ENCODE results near the gene FXR2. TPM values are rescaled to one million over a fixed set of nuclear protein-coding genes. Genes with fewer than 3 reads are reported as not detected.

FXR2 gene
- total and polyA plus RNA-seq, 10 of the 15 experiments (the other 5 are each of a cell fraction or from before 2014, with no cell fraction given) = 1.6 to 33.3 (median 22.0) TPM

DNA sequence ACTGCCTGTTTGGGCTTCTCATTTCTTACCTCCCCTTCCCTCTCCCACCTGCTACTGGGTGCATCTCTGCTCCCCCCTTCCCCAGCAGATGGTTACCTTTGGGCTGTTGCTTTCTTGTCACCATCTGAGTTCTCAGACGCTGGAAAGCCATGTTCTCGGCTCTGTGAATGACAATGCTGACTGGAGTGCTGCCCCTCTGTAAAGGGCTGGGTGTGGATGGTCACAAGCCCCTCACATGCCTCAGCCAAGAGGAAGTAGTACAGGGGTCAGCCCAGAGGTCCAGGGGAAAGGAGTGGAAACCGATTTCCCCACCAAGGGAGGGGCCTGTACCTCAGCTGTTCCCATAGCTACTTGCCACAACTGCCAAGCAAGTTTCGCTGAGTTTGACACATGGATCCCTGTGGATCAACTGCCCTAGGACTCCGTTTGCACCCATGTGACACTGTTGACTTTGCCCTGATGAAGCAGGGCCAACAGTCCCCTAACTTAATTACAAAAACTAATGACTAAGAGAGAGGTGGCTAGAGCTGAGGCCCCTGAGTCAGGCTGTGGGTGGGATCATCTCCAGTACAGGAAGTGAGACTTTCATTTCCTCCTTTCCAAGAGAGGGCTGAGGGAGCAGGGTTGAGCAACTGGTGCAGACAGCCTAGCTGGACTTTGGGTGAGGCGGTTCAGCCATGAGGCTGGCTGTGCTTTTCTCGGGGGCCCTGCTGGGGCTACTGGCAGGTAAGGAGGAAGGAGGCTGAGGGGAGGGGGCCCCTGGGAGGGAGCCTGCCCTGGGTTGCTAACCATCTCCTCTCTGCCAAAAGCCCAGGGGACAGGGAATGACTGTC is 35.5 kb downstream of the FXR2 start, which contains the start of gene CD68:
Gene CD68 (plus strand): TSS at position 638 of the 833 bp plus-strand sequence. CDS start 40 bp downstream, at position 678.
- H3K4me3 ChIP-seq = no peak within 1 kb of the TSS
- CTCF ChIA-PET = interaction anchor here (0.9 to 3.8 kb wide), 4 partner anchors 19 to 223 kb away, joined by 4 to 18 read pairs (median 6); partner anchors contain the start of gene SENP3
- no peak within 1 kb of the TSS for H2AFZ ChIP-seq (ENCODE audit: control insufficient read depth, low read depth, low read length)
- H3K9me3 ChIP-seq (replicated peaks; ENCODE audit: control insufficient read depth, insufficient read depth, low read length) = no peaks in the 10 kb centered on the region
- peaks cover 50% of the 10 kb centered on the region for H3K79me2 ChIP-seq (ENCODE audit: control insufficient read depth, insufficient read depth, low read length)
- peak within 1 kb of the TSS; percentile 32 for H3K9ac ChIP-seq (ENCODE audit: control insufficient read depth, insufficient read depth, low read length)
- peak within 1 kb of the TSS; percentile 52 for H3K4me2 ChIP-seq (ENCODE audit: control insufficient read depth, insufficient read depth)
- H3K27me3 ChIP-seq (replicated peaks in 1 of 2; ENCODE audit: control insufficient read depth in 2 of 2, insufficient read depth in 2 of 2, low read length in 1 of 2) = no peaks in the 10 kb centered on the region
- FAIRE-seq (no peak), DNase-seq (ENCODE audit: low read depth, low spot score) (no peak), ATAC-seq (peak; percentile 77)
- in situ Hi-C loops (cut with MboI) (no loop called here), intact Hi-C loops (cut with micrococcal nuclease; ENCODE audit: unreplicated experiment) (no loop called here)
- POLR2A ChIA-PET = interaction anchor here (0.6 to 1.8 kb wide), 8 partner anchors 9 to 175 kb away, joined by 3 to 9 read pairs (median 4); partner anchors contain the start of genes FXR2, SENP3, TMEM102 and TMEM256
- RAD21 ChIA-PET (ENCODE audit: unreplicated experiment) = interaction anchor here (0.7 to 2.2 kb wide), 7 partner anchors 10 to 142 kb away, joined by 3 to 9 read pairs (median 4); partner anchors contain the start of genes FXR2, SAT2, TP53 and WRAP53
- H3K36me3 ChIP-seq (ENCODE audit: control insufficient read depth in 2 of 2, insufficient read depth in 2 of 2, low read length in 1 of 2) = peaks cover 34 to 47% of the 10 kb centered on the region in 2 experiments
- SMC1A ChIA-PET (ENCODE audit: uncharacterized antibody, unreplicated experiment) = interaction anchor here (0.6 to 1.7 kb wide), 5 partner anchors 10 to 107 kb away, joined by 3 to 5 read pairs (median 3); partner anchors contain the start of gene TNFSF13
- peaks cover 21% of the 10 kb centered on the region for H4K20me1 ChIP-seq (ENCODE audit: control insufficient read depth, insufficient read depth)
- WGBS (ENCODE audit: insufficient coverage, insufficient replicate concordance, low lambda C conversion rate, missing lambda C conversion rate) = 8% methylated on average over 7 of the region's 7 CpGs
- H3K27ac ChIP-seq (ENCODE audit: control insufficient read depth, insufficient read depth) = peak within 1 kb of the TSS; percentile 78
- peaks cover 55% of the 10 kb centered on the region for H3K4me1 ChIP-seq (ENCODE audit: control insufficient read depth, insufficient read depth, low read length)
- no TSS peak for BruUV-seq (replicated peaks)
- TF ChIP-seq CHD4 (IDR thresholded peaks at IDR 0.05) = no peak
- no peak for TF ChIP-seq ZNF384 (IDR thresholded peaks at IDR 0.05; ENCODE audit: borderline replicate concordance, low read depth, low read length)
- peak; percentile 49; the same call in 1 of the 2 replicates for TF ChIP-seq GATAD2B (conservative IDR thresholded peaks at IDR 0.05; ENCODE audit: low read depth)
- no peak for TF ChIP-seq RFX5 (IDR thresholded peaks at IDR 0.05; ENCODE audit: low read depth, low read length)
- no peak for TF ChIP-seq PAX8 (IDR thresholded peaks at IDR 0.05)
- TF ChIP-seq, protein P1, sequence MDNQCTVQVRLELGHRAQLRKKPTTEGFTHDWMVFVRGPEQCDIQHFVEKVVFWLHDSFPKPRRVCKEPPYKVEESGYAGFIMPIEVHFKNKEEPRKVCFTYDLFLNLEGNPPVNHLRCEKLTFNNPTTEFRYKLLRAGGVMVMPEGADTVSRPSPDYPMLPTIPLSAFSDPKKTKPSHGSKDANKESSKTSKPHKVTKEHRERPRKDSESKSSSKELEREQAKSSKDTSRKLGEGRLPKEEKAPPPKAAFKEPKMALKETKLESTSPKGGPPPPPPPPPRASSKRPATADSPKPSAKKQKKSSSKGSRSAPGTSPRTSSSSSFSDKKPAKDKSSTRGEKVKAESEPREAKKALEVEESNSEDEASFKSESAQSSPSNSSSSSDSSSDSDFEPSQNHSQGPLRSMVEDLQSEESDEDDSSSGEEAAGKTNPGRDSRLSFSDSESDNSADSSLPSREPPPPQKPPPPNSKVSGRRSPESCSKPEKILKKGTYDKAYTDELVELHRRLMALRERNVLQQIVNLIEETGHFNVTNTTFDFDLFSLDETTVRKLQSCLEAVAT (IDR thresholded peaks at IDR 0.05) = no peak; the same call in 1 of the 2 replicates
- peak; percentile 88 for TF ChIP-seq DPF2 (IDR thresholded peaks at IDR 0.05)
- TF ChIP-seq SIN3A (IDR thresholded peaks at IDR 0.05; ENCODE audit: low read depth, low read length) = no peak
- peak; percentile 65 for TF ChIP-seq BMI1 (IDR thresholded peaks at IDR 0.05; ENCODE audit: borderline replicate concordance)
- no peak for TF ChIP-seq FOS (IDR thresholded peaks at IDR 0.05; ENCODE audit: borderline replicate concordance, extremely low read depth, insufficient read length)
- TF ChIP-seq, protein P2, sequence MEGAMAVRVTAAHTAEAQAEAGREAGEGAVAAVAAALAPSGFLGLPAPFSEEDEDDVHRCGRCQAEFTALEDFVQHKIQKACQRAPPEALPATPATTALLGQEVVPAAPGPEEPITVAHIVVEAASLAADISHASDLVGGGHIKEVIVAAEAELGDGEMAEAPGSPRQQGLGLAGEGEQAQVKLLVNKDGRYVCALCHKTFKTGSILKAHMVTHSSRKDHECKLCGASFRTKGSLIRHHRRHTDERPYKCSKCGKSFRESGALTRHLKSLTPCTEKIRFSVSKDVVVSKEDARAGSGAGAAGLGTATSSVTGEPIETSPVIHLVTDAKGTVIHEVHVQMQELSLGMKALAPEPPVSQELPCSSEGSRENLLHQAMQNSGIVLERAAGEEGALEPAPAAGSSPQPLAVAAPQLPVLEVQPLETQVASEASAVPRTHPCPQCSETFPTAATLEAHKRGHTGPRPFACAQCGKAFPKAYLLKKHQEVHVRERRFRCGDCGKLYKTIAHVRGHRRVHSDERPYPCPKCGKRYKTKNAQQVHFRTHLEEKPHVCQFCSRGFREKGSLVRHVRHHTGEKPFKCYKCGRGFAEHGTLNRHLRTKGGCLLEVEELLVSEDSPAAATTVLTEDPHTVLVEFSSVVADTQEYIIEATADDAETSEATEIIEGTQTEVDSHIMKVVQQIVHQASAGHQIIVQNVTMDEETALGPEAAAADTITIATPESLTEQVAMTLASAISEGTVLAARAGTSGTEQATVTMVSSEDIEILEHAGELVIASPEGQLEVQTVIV (IDR thresholded peaks at IDR 0.05; ENCODE audit: borderline replicate concordance, partially characterized antibody) = no peak
- TF ChIP-seq, protein P3, sequence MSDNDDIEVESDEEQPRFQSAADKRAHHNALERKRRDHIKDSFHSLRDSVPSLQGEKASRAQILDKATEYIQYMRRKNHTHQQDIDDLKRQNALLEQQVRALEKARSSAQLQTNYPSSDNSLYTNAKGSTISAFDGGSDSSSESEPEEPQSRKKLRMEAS (IDR thresholded peaks at IDR 0.05; ENCODE audit: low read depth, low read length) = no peak
- TF ChIP-seq YBX1 (IDR thresholded peaks at IDR 0.05) = no peak
- peak; percentile 39; the same call in 1 of the 2 replicates for TF ChIP-seq LARP7 (IDR thresholded peaks at IDR 0.05)
- TF ChIP-seq NFIC (IDR thresholded peaks at IDR 0.05; ENCODE audit: low read depth, low read length) = peak; percentile 82
- peak; percentile 78 for TF ChIP-seq EED (IDR thresholded peaks at IDR 0.05; ENCODE audit: low read depth)
- no peak for TF ChIP-seq SREBF1 (IDR thresholded peaks at IDR 0.05; ENCODE audit: low read length)
- no peak; the same call in 1 of the 2 replicates for TF ChIP-seq GABPA (IDR thresholded peaks at IDR 0.05; ENCODE audit: low read depth)
